ENCODE measurements around the gene PRICKLE1.

The PRICKLE1 gene

DNA sequence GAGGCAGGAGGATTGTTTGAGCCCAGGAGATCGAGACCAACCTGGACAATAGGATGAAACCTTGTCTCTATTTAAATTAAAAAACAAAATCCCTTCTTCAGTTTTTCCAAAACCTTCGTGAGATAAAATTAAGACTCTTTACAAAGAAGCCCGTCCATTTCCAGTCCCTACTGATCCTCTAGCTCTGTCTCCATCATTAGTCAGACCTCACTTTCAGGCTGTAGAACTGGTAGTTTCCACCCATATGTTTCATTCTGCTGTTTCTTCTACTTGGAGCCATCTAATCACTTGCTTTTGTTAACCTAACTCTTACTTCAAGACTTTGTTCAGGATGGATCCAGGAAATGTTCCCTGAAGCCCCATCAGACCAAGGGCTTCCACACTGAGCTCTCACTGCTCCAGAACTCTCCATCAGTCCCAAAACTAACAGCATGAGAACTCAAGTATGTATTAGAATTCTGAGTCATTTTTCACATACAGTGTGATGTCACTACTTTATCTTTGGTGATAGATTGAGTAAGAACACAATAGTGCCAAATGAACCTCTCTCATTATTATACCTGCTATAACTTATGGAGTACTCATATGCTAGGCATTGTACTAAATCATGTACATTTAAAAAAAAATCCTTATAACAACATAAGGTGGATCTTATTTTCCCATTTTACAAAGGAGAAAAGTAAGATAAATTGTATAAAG is 90.8 kb downstream of the PRICKLE1 start:
- H3K4me3 ChIP-seq (ENCODE audit: low read depth, low read length): no peak overlapping the region
- TF ChIP-seq, protein P1, sequence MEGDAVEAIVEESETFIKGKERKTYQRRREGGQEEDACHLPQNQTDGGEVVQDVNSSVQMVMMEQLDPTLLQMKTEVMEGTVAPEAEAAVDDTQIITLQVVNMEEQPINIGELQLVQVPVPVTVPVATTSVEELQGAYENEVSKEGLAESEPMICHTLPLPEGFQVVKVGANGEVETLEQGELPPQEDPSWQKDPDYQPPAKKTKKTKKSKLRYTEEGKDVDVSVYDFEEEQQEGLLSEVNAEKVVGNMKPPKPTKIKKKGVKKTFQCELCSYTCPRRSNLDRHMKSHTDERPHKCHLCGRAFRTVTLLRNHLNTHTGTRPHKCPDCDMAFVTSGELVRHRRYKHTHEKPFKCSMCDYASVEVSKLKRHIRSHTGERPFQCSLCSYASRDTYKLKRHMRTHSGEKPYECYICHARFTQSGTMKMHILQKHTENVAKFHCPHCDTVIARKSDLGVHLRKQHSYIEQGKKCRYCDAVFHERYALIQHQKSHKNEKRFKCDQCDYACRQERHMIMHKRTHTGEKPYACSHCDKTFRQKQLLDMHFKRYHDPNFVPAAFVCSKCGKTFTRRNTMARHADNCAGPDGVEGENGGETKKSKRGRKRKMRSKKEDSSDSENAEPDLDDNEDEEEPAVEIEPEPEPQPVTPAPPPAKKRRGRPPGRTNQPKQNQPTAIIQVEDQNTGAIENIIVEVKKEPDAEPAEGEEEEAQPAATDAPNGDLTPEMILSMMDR (IDR thresholded peaks at IDR 0.05; ENCODE audit: low read depth, low read length): no peak
- in situ Hi-C loops (cut with HindIII; ENCODE audit: low sequenced_read_pairs): no loop called here
- no peak for DNase-seq (ENCODE audit: low read depth, low spot score)

DNA sequence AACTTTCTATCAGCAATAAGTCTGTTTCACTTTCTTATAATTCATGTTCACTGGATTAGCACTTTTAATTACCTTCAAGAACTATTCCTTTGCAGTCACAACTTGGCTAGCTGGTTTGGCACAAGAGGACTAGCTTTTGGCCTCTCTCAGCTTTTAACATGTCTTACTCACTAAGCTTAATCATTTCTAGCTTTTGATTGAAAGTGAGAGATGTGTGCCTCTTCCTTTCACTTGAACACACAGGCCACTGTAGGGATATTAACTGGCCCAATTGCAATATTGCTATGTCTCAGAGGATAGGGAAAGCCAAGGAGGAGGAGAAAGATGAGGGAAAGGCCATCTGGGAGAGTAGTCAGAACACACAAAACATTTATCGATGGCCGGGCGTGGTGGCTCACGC is 92.7 kb downstream of the PRICKLE1 start:
- in situ Hi-C loops (cut with HindIII; ENCODE audit: low sequenced_read_pairs): no loop called here
- DNase-seq (ENCODE audit: low read depth, low spot score): no peak
- TF ChIP-seq, protein P1 (IDR thresholded peaks at IDR 0.05; ENCODE audit: low read depth, low read length): no peak
- H3K4me3 ChIP-seq (ENCODE audit: low read depth, low read length): no peak overlapping the region

DNA sequence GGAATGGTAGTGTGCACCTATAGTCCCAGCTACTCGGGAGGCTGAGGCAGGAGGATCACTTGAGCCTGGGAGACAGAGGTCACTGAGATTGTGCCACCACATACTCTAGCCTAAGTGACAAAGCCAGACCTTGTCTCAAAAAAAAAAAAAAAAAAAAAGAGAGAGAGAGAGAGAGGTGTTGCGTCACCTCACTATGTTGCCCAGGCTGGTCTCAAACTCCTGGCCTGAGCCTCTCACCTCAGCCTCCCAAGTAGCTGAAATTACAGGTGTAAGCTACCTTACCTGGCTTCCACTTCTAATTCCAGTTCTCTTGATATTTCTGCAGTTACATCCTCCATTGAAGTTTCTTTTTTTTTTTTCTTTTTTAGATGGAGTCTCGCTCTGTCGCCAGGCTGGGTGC is 94.3 kb downstream of the PRICKLE1 start:
- no peak overlapping the region for H3K4me3 ChIP-seq (ENCODE audit: low read depth, low read length)
- TF ChIP-seq, protein P1 (IDR thresholded peaks at IDR 0.05; ENCODE audit: low read depth, low read length): no peak
- in situ Hi-C loops (cut with HindIII; ENCODE audit: low sequenced_read_pairs): no loop called here
- no peak for DNase-seq (ENCODE audit: low read depth, low spot score)

DNA sequence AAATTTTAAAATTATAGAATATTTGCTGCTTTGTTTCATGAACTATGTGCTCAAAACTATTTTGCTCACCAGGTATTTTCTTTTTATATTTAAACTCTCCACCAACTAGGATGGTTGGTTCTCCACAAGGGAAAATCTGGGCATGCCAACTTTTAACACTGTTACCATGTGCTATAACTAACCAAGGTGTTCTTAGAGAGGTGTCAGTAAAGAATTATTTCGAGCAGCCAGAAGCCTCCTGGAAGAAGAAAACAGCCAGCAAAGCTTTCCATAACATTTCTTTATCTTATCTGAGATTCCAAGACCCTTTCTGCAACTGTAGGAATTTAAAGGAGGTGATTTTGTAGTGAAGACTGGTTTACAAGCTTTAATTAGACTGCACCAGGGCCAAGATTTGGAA is 97.3 kb downstream of the PRICKLE1 start:
- in situ Hi-C loops (cut with HindIII; ENCODE audit: low sequenced_read_pairs): no loop called here
- no peak for DNase-seq (ENCODE audit: low read depth, low spot score)
- H3K4me3 ChIP-seq (ENCODE audit: low read depth, low read length): no peak overlapping the region
- TF ChIP-seq, protein P1 (IDR thresholded peaks at IDR 0.05; ENCODE audit: low read depth, low read length): no peak

DNA sequence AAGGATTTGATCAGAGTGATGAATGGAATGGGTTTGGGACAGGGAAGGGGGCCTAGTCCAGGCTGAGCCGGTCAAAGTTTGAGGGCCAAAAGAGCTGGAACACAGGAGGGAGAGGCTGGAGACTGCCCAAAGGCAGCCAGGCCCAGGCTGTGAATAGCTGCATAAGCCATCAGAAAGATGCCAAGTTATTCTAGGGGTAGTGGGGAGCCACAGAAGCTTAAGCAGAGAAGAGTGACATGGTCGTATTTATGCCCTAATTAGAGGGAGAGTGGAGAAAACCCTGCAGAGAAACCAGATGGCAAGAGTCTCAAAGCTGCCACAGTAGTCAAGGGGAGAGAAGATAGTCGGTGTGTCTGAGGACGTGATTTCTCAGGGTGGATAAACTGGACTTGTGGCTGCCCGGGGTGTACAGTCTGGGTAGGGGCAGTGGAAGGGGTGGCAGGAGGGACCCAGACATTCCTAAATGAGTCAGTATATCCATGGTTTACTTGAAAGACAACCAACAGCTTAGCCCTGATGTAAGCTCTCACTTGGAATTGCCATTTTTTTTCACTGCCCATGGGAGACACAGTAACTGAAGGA is 99.2 kb downstream of the PRICKLE1 start:
- H3K4me3 ChIP-seq (ENCODE audit: low read depth, low read length): no peak overlapping the region
- TF ChIP-seq, protein P1 (IDR thresholded peaks at IDR 0.05; ENCODE audit: low read depth, low read length): no peak
- in situ Hi-C loops (cut with HindIII; ENCODE audit: low sequenced_read_pairs): no loop called here
- no peak for DNase-seq (ENCODE audit: low read depth, low spot score)

DNA sequence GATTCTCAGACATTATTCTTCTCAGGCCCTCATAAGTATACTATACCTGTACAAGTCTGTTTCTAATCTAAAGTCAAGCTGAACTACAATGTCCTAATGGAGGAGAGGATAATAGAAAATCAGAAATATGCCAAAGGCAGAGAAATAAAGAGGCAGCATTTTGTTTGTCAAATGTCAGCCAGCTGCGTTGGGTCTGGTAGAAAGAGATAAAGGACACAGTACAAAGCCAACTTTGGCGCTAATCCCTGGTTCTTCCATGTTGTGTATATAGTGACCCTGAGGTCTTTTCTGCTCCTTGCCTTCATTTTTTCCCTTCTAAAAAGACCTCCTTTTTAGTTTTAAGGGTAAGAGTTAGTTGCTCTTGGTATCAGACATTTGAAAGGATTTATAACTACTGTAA is 103.1 kb downstream of the PRICKLE1 start:
- in situ Hi-C loops (cut with HindIII; ENCODE audit: low sequenced_read_pairs): no loop called here
- TF ChIP-seq, protein P1 (IDR thresholded peaks at IDR 0.05; ENCODE audit: low read depth, low read length): no peak
- DNase-seq (ENCODE audit: low read depth, low spot score): no peak
- no peak overlapping the region for H3K4me3 ChIP-seq (ENCODE audit: low read depth, low read length)
